ENCODE measurements around the gene PDE1C. TPM values are rescaled to one million over a fixed set of nuclear protein-coding genes. Genes with fewer than 3 reads are reported as not detected.

PDE1C gene
- total and polyA plus RNA-seq, 2 donors (not counting 1 experiment from before 2014, with no cell fraction given), result 0.52 TPM; not detected in 1

- ChIA-PET CTCF (no interaction called here), POLR2A (no interaction called here)
- H3K4me2 ChIP-seq (replicated peaks; ENCODE audit: low read depth, low read length, poor library complexity, severe bottlenecking), result no peak overlapping the region
- Mint-ChIP-seq H3K27me3 (no peaks in the 10 kb centered on the region), H3K9me3 (ENCODE audit: insufficient read depth) (no peaks in the 10 kb centered on the region), H3K4me3 (no peak overlapping the region), H3K4me1 (peaks cover 9% of the 10 kb centered on the region), H3K27ac (no peak overlapping the region)
- no peaks in the 10 kb centered on the region for H3K27me3 ChIP-seq (replicated peaks in 1 of 4; ENCODE audit: control extremely low read depth in 1 of 4, control insufficient read depth in 3 of 4, insufficient read depth in 4 of 4, low read length in 3 of 4)
- TF ChIP-seq EZH2 (IDR thresholded peaks at IDR 0.05; ENCODE audit: borderline replicate concordance, insufficient read depth, low read depth, low read length, poor library complexity, severe bottlenecking), result no peak
- no peaks in the 10 kb centered on the region for H3K4me1 ChIP-seq (ENCODE audit: control insufficient read depth in 2 of 2, insufficient read depth in 2 of 2, low read length in 2 of 2)
- H3K9ac ChIP-seq (ENCODE audit: low read length), result no peak overlapping the region
- no peaks in the 10 kb centered on the region for H3K36me3 ChIP-seq (replicated peaks in 1 of 2; ENCODE audit: control extremely low read depth in 1 of 2, control insufficient read depth in 1 of 2, extremely low read depth in 1 of 2, insufficient read depth in 2 of 2, low read length in 1 of 2)
- intact Hi-C loops (cut with micrococcal nuclease), result no loop called here
- DNase-seq (no peak), ATAC-seq (ENCODE audit: low read depth) (no peak)
- no peak overlapping the region for H2AFZ ChIP-seq (ENCODE audit: insufficient read depth, low read depth, low read length, poor library complexity, severe bottlenecking)
- no peaks in the 10 kb centered on the region for H3K79me2 ChIP-seq (ENCODE audit: control insufficient read depth, insufficient read depth, low read length)
- H3K9me3 ChIP-seq (ENCODE audit: control extremely low read depth in 1 of 3, control insufficient read depth in 2 of 3, insufficient read depth in 1 of 3, low read length in 2 of 3), result no peaks in the 10 kb centered on the region
- H4K20me1 ChIP-seq (ENCODE audit: control insufficient read depth, insufficient read depth, low read length, poor library complexity, severe bottlenecking), result no peaks in the 10 kb centered on the region
- no peak overlapping the region for H3K4me3 ChIP-seq (ENCODE audit: control extremely low read depth in 1 of 5, extremely low read depth in 1 of 5, insufficient read depth in 1 of 5, low read depth in 2 of 5, low read length in 4 of 5)
- H3K27ac ChIP-seq (ENCODE audit: low read length in 2 of 2), result no peak overlapping the region
Observed at GRCh38 chr7:32045228-32045627, 25.0 kb downstream of the PDE1C start.

GRCh38 chr7:32044739-32045138, 25.5 kb downstream of the PDE1C start:
- no peaks in the 10 kb centered on the region for H3K9me3 Mint-ChIP-seq (ENCODE audit: insufficient read depth)
- no peak for ATAC-seq (ENCODE audit: low read depth)
- CTCF ChIA-PET, result no interaction called here
- H3K27me3 Mint-ChIP-seq, result no peaks in the 10 kb centered on the region
- no peak overlapping the region for H3K4me3 Mint-ChIP-seq
- POLR2A ChIA-PET, result no interaction called here
- Histone ChIP-seq H4K20me1 (ENCODE audit: control insufficient read depth, insufficient read depth, low read length, poor library complexity, severe bottlenecking) (no peaks in the 10 kb centered on the region), H3K27ac (ENCODE audit: low read length in 2 of 2) (no peak overlapping the region), H2AFZ (ENCODE audit: insufficient read depth, low read depth, low read length, poor library complexity, severe bottlenecking) (no peak overlapping the region), H3K9ac (ENCODE audit: low read length) (no peak overlapping the region), H3K27me3 (replicated peaks in 1 of 4; ENCODE audit: control extremely low read depth in 1 of 4, control insufficient read depth in 3 of 4, insufficient read depth in 4 of 4, low read length in 3 of 4) (no peaks in the 10 kb centered on the region), H3K9me3 (ENCODE audit: control extremely low read depth in 1 of 3, control insufficient read depth in 2 of 3, insufficient read depth in 1 of 3, low read length in 2 of 3) (no peaks in the 10 kb centered on the region), H3K36me3 (replicated peaks in 1 of 2; ENCODE audit: control extremely low read depth in 1 of 2, control insufficient read depth in 1 of 2, extremely low read depth in 1 of 2, insufficient read depth in 2 of 2, low read length in 1 of 2) (no peaks in the 10 kb centered on the region), H3K4me2 (replicated peaks; ENCODE audit: low read depth, low read length, poor library complexity, severe bottlenecking) (no peak overlapping the region), H3K4me1 (ENCODE audit: control insufficient read depth in 2 of 2, insufficient read depth in 2 of 2, low read length in 2 of 2) (no peaks in the 10 kb centered on the region), H3K4me3 (ENCODE audit: control extremely low read depth in 1 of 5, extremely low read depth in 1 of 5, insufficient read depth in 1 of 5, low read depth in 2 of 5, low read length in 4 of 5) (no peak overlapping the region), H3K79me2 (ENCODE audit: control insufficient read depth, insufficient read depth, low read length) (no peaks in the 10 kb centered on the region)
- H3K4me1 Mint-ChIP-seq, result peaks cover 9% of the 10 kb centered on the region
- H3K27ac Mint-ChIP-seq, result no peak overlapping the region
- 86% methylated on average over 1 of the region's 3 CpGs for WGBS (ENCODE audit: insufficient coverage)
- intact Hi-C loops (cut with micrococcal nuclease), result no loop called here
- no peak for TF ChIP-seq CTCF (IDR thresholded peaks at IDR 0.05)
- no peak for DNase-seq
